ENCODE results near the gene TNIK.

DNA sequence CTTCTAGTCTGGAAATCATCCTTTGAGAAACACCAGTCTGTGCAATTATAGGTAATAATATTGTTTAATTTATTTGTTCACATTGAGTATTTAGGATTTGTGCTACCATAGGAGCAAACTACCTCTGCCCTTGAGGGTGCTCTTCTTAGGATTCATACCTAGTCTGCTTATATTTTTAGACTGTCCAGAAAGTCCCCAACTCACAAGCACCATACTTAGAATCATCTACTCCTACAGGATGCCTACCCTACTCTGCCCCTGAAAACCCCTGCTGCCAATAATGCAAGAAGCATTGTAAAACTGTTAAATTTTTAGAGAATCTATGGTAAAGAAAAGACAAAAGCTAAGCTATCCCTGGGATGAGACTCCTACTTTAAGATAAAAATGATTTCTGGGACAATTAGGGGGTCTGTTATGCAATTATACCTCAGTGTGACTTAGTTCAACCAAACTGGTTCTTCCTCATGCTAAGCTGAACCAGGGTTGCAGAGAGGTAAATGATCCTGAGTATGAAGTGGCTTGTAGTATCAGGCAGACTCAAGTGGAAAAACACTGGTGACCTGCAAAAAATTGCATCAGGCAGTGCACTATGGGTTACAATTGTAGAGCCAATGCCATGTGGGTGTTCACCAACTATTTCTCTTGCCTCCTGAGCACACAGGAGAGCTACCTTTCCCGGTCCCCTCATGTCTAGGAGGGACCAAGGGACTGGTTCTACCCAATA, 133.3 kb downstream of the TNIK start:
- TF ChIP-seq, protein P1, sequence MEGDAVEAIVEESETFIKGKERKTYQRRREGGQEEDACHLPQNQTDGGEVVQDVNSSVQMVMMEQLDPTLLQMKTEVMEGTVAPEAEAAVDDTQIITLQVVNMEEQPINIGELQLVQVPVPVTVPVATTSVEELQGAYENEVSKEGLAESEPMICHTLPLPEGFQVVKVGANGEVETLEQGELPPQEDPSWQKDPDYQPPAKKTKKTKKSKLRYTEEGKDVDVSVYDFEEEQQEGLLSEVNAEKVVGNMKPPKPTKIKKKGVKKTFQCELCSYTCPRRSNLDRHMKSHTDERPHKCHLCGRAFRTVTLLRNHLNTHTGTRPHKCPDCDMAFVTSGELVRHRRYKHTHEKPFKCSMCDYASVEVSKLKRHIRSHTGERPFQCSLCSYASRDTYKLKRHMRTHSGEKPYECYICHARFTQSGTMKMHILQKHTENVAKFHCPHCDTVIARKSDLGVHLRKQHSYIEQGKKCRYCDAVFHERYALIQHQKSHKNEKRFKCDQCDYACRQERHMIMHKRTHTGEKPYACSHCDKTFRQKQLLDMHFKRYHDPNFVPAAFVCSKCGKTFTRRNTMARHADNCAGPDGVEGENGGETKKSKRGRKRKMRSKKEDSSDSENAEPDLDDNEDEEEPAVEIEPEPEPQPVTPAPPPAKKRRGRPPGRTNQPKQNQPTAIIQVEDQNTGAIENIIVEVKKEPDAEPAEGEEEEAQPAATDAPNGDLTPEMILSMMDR (IDR thresholded peaks at IDR 0.05) = no peak
- TF ChIP-seq ZFX (IDR thresholded peaks at IDR 0.05; ENCODE audit: borderline replicate concordance) = no peak
